ENCODE data around the gene CBX8.

- TF ChIP-seq CTCF (IDR thresholded peaks at IDR 0.05; ENCODE audit: low read depth, low read length, poor library complexity, severe bottlenecking), result no peak
- TF ChIP-seq EZH2phosphoT487 (IDR thresholded peaks at IDR 0.05; ENCODE audit: borderline replicate concordance, low read length), result no peak
These were observed 27.0 kb downstream of the CBX8 start for GRCh38 chr17:79769570-79770506.
